ENCODE measurements around the gene ABRACL.

ABRACL gene

GRCh38 chr6:139011980-139012379 lies 16.6 kb upstream of the ABRACL start:
- ChIA-PET POLR2A (no interaction called here), CTCF (no interaction called here)
- DNase-seq (ENCODE audit: extremely low spot score): no peak
- TF ChIP-seq ARNT (IDR thresholded peaks at IDR 0.05) (no peak), SP1 (IDR thresholded peaks at IDR 0.05) (no peak), LEF1 (IDR thresholded peaks at IDR 0.05; ENCODE audit: borderline replicate concordance) (no peak), FOXM1 (IDR thresholded peaks at IDR 0.05; ENCODE audit: borderline replicate concordance) (no peak), SUZ12 (IDR thresholded peaks at IDR 0.05) (no peak), ELF4 (IDR thresholded peaks at IDR 0.05) (no peak), CTBP1 (IDR thresholded peaks at IDR 0.05; ENCODE audit: borderline replicate concordance) (no peak), L3MBTL2 (conservative IDR thresholded peaks at IDR 0.05) (no peak)

- CTCF ChIA-PET: no interaction called here
- TF ChIP-seq FOXM1 (IDR thresholded peaks at IDR 0.05; ENCODE audit: borderline replicate concordance) (no peak), CTBP1 (IDR thresholded peaks at IDR 0.05; ENCODE audit: borderline replicate concordance) (no peak), LEF1 (IDR thresholded peaks at IDR 0.05; ENCODE audit: borderline replicate concordance) (no peak), ARNT (IDR thresholded peaks at IDR 0.05) (no peak), NFRKB (IDR thresholded peaks at IDR 0.05) (no peak), HDGF (IDR thresholded peaks at IDR 0.05; ENCODE audit: borderline replicate concordance) (no peak), ELF4 (IDR thresholded peaks at IDR 0.05) (no peak), L3MBTL2 (conservative IDR thresholded peaks at IDR 0.05) (no peak), TARDBP (IDR thresholded peaks at IDR 0.05) (no peak), FOXK2 (IDR thresholded peaks at IDR 0.05) (no peak), SP1 (IDR thresholded peaks at IDR 0.05) (no peak), SUZ12 (IDR thresholded peaks at IDR 0.05) (no peak), BHLHE40 (IDR thresholded peaks at IDR 0.05; ENCODE audit: borderline replicate concordance) (no peak), FOXA1 (IDR thresholded peaks at IDR 0.05) (no peak), ZNF384 (IDR thresholded peaks at IDR 0.05) (no peak)
- TF ChIP-seq, protein P1, sequence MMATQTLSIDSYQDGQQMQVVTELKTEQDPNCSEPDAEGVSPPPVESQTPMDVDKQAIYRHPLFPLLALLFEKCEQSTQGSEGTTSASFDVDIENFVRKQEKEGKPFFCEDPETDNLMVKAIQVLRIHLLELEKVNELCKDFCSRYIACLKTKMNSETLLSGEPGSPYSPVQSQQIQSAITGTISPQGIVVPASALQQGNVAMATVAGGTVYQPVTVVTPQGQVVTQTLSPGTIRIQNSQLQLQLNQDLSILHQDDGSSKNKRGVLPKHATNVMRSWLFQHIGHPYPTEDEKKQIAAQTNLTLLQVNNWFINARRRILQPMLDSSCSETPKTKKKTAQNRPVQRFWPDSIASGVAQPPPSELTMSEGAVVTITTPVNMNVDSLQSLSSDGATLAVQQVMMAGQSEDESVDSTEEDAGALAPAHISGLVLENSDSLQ (IDR thresholded peaks at IDR 0.05): no peak
- no peak for DNase-seq (ENCODE audit: extremely low spot score)
- POLR2A ChIA-PET: no interaction called here
Measured at GRCh38 chr6:139013185-139013800, 15.3 kb upstream of the ABRACL start.

DNA sequence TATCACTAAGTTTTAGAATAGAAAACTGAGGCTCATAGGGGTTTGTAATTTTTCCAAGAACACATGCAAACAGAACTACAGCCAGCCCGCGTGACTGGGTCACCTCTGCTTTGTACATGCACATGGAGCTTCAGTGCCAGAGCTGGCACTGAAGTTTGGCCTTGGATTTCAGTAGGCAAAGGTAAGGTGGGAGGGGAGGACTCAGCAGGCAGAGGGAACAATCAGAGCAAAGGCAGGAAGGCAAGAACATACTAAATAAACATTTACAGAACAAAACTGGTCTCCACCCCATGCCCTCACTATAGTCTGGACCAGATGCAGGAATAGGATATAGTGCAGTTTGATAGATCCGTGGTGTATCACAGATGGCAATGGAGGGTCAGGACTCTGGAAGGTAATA lies 13.6 kb upstream of the ABRACL start:
- DNase-seq (ENCODE audit: extremely low spot score): no peak
- CTCF ChIA-PET: no interaction called here
- TF ChIP-seq, protein P1 (IDR thresholded peaks at IDR 0.05): no peak
- TF ChIP-seq HDGF (IDR thresholded peaks at IDR 0.05; ENCODE audit: borderline replicate concordance): no peak
- POLR2A ChIA-PET: interaction anchor here (1.3 kb wide), 1 partner anchor 12 kb away, joined by 6 read pairs; no protein-coding TSS in a partner anchor

- CTCF ChIA-PET: no interaction called here
- TF ChIP-seq LEF1 (IDR thresholded peaks at IDR 0.05; ENCODE audit: borderline replicate concordance) (no peak), TARDBP (IDR thresholded peaks at IDR 0.05) (no peak), L3MBTL2 (conservative IDR thresholded peaks at IDR 0.05) (no peak), CTBP1 (IDR thresholded peaks at IDR 0.05; ENCODE audit: borderline replicate concordance) (no peak), BHLHE40 (IDR thresholded peaks at IDR 0.05; ENCODE audit: borderline replicate concordance) (no peak), FOXA1 (IDR thresholded peaks at IDR 0.05) (no peak)
- POLR2A ChIA-PET: interaction anchor here (0.8 kb wide), 1 partner anchor 13 kb away, joined by 4 read pairs; no protein-coding TSS in a partner anchor
- no peak for DNase-seq (ENCODE audit: extremely low spot score)
Measured at GRCh38 chr6:139016337-139017213, 12.0 kb upstream of the ABRACL start.

DNA sequence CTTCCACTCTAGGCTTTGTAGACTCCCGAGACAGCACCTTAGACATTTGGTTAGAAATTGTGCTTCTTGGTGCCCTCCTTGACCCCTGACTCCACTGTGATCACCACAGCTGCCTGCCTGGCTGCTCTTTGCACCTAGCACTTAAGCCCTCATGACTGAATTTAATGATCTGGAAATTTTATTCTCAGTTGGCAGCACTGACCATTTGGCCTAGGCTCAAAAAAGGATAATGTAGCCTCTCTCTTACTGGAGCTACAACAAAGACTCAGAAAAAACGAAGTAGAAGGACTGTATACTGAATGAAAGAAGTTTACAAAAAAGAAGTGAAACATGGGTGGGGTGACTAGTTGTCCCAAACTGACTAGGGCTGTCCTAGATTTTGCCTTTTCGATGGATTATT lies 11.3 kb upstream of the ABRACL start:
- CTCF ChIA-PET: interaction anchor here (0.7 kb wide), 1 partner anchor 18 kb away, joined by 3 read pairs; no protein-coding TSS in a partner anchor
- TF ChIP-seq ARNT (IDR thresholded peaks at IDR 0.05) (no peak), ELF4 (IDR thresholded peaks at IDR 0.05) (no peak), NFRKB (IDR thresholded peaks at IDR 0.05) (no peak), BHLHE40 (IDR thresholded peaks at IDR 0.05; ENCODE audit: borderline replicate concordance) (no peak), LEF1 (IDR thresholded peaks at IDR 0.05; ENCODE audit: borderline replicate concordance) (no peak), FOXK2 (IDR thresholded peaks at IDR 0.05) (no peak), FOXA1 (IDR thresholded peaks at IDR 0.05) (no peak), FOXM1 (IDR thresholded peaks at IDR 0.05; ENCODE audit: borderline replicate concordance) (no peak), CTBP1 (IDR thresholded peaks at IDR 0.05; ENCODE audit: borderline replicate concordance) (no peak), ZNF384 (IDR thresholded peaks at IDR 0.05) (no peak), SP1 (IDR thresholded peaks at IDR 0.05) (no peak), SUZ12 (IDR thresholded peaks at IDR 0.05) (no peak), HDGF (IDR thresholded peaks at IDR 0.05; ENCODE audit: borderline replicate concordance) (no peak)
- no peak for DNase-seq (ENCODE audit: extremely low spot score)
- POLR2A ChIA-PET: no interaction called here

DNA sequence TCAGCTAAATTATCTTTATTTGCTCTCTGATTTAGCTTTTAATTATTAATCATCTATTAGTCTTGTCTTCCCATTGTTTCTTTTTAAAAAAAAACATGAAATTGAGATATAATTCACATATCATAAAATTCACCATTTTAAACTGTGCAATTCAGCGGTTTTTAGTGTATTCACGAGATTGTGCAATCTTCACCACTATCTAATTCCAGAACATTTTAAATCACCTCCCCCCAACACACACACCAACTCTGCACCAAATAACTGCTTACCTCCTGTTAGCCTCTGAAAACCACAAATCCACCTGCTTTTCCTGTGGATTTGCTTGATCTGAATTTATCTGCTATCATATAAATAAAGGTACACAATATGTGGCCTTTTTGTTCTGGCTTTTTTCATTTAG lies 8.8 kb upstream of the ABRACL start:
- CTCF ChIA-PET: no interaction called here

More for the DNA sequence above, 8.8 kb upstream of the ABRACL start:
- no peak for TF ChIP-seq TARDBP (IDR thresholded peaks at IDR 0.05)
- TF ChIP-seq ELF4 (IDR thresholded peaks at IDR 0.05): no peak
- no peak for TF ChIP-seq BHLHE40 (IDR thresholded peaks at IDR 0.05; ENCODE audit: borderline replicate concordance)
- no peak for TF ChIP-seq ZNF384 (IDR thresholded peaks at IDR 0.05)
- TF ChIP-seq L3MBTL2 (conservative IDR thresholded peaks at IDR 0.05): no peak
- no peak for TF ChIP-seq CTBP1 (IDR thresholded peaks at IDR 0.05; ENCODE audit: borderline replicate concordance)
- TF ChIP-seq NFRKB (IDR thresholded peaks at IDR 0.05): no peak
- TF ChIP-seq LEF1 (IDR thresholded peaks at IDR 0.05; ENCODE audit: borderline replicate concordance): no peak
- no peak for TF ChIP-seq SP1 (IDR thresholded peaks at IDR 0.05)
- no peak for TF ChIP-seq HDGF (IDR thresholded peaks at IDR 0.05; ENCODE audit: borderline replicate concordance)
- TF ChIP-seq, protein P1 (IDR thresholded peaks at IDR 0.05): no peak
- POLR2A ChIA-PET: no interaction called here
- DNase-seq (ENCODE audit: extremely low spot score): no peak

All from HEK293T (cell line).